Choroid plexus epithelial cell (primary cell): Measurements from ENCODE around the gene CACNA2D3.
A peak's percentile ranks its signal among the peaks of the same experiment; 100 is the strongest.

ENCODE experiments used
- DNase-seq: peaks from one replicate; pipeline ENCODE4 v3.0.0-alpha.2; 2010; ENCODE audit warnings: low read depth
- H3K4me3 ChIP-seq: 2 replicates; pipeline ENCODE4 v1.5.1; 2011; ENCODE audit warnings: low read depth, mild to moderate bottlenecking, control low read depth, low read length, moderate library complexity
- CTCF ChIP-seq: conservative IDR thresholded peaks from 2 replicates; pipeline ENCODE4 v1.5.1; 2011; ENCODE audit warnings: low read depth, mild to moderate bottlenecking, control low read depth, inconsistent platforms, low read length, moderate library complexity

CACNA2D3 gene

GRCh38 chr3:54122324-54123002 lies at the start of gene CACNA2D3:
Gene CACNA2D3, plus strand, starts transcription at chr3:54122552.
- peak; percentile 18 for DNase-seq
- TF ChIP-seq CTCF = no peak
- peak within 1 kb of the TSS; percentile 17 for H3K4me3 ChIP-seq

- no peak for TF ChIP-seq CTCF
- DNase-seq = no peak
- H3K4me3 ChIP-seq = no peak overlapping the region
These were observed 49.0 kb upstream of the CACNA2D3 start for GRCh38 chr3:54073386-54073785.

- no peak for TF ChIP-seq CTCF
- DNase-seq = no peak
- no peak overlapping the region for H3K4me3 ChIP-seq
These were observed 43.0 kb upstream of the CACNA2D3 start for GRCh38 chr3:54079314-54079713.

- no peak overlapping the region for H3K4me3 ChIP-seq
- TF ChIP-seq CTCF = no peak
- DNase-seq = no peak
These were observed 42.5 kb upstream of the CACNA2D3 start for GRCh38 chr3:54079730-54080325.

- no peak for TF ChIP-seq CTCF
- DNase-seq = no peak
These were observed 38.4 kb upstream of the CACNA2D3 start for GRCh38 chr3:54083921-54084320.

GRCh38 chr3:54085936-54086335 lies 36.4 kb upstream of the CACNA2D3 start:
- no peak for DNase-seq
- TF ChIP-seq CTCF = no peak
- no peak overlapping the region for H3K4me3 ChIP-seq

More at GRCh38 chr3:54083921-54084320, 38.4 kb upstream of the CACNA2D3 start:
- H3K4me3 ChIP-seq = no peak overlapping the region

- TF ChIP-seq CTCF = no peak
These were observed 35.5 kb upstream of the CACNA2D3 start for GRCh38 chr3:54086652-54087405.

More at GRCh38 chr3:54086652-54087405, 35.5 kb upstream of the CACNA2D3 start:
- H3K4me3 ChIP-seq = no peak overlapping the region
- DNase-seq = no peak
